Breast epithelium (tissue), 4 donors: Measurements from ENCODE around the gene CGB2. TPM values are rescaled to one million over a fixed set of nuclear protein-coding genes. Genes with fewer than 3 reads are reported as not detected.

Experiments
- DNase-seq, 2 donors: peaks; one replicate each; pipeline ENCODE4 v3.0.0-alpha.2; 2019; ENCODE audit warnings: low spot score in 2 of 2
- H3K27ac ChIP-seq, 2 donors: fragments of 200-600 bp; sonication (generic) in 1 of 2; one replicate each; pipeline ENCODE4 v1.5.1; 2016 to 2019; ENCODE audit warnings: mild to moderate bottlenecking in 1 of 2
- H3K27me3 ChIP-seq, 2 donors: fragments of 200-600 bp; sonication (generic) in 1 of 2; one replicate each; pipeline versions ENCODE4 v1.5.1 to v1.6.0; 2017 to 2019; ENCODE audit warnings: control low read depth in 1 of 2, mild to moderate bottlenecking in 1 of 2
- H3K36me3 ChIP-seq: fragments of 200-600 bp; one replicate; pipeline ENCODE4 v1.5.1; 2019
- H3K4me1 ChIP-seq, 2 donors: fragments of 200-600 bp; sonication (generic); one replicate each; pipeline ENCODE4 v1.5.1; 2016 to 2019; ENCODE audit warnings: control low read depth in 1 of 2
- H3K4me3 ChIP-seq, 3 donors: fragments of 200-600 bp; sonication (generic); 1 replicate in 2 of 3; 2 replicates in 1 of 3; pipeline ENCODE4 v1.5.1; 2016 to 2019; ENCODE audit warnings: mild to moderate bottlenecking in 3 of 3, moderate library complexity in 2 of 3
- H3K9me3 ChIP-seq, 2 donors: fragments of 200-600 bp; sonication (generic) in 1 of 2; one replicate each; pipeline ENCODE4 v1.5.1; 2016 to 2019; ENCODE audit warnings: control low read depth in 1 of 2
- CTCF ChIP-seq, 3 donors: fragments of 450-650 bp; IDR thresholded peaks; one replicate each; pipeline ENCODE4 v1.5.1; 2016 to 2017; ENCODE audit warnings: antibody characterized with exemption in 3 of 3, mild to moderate bottlenecking in 3 of 3, moderate library complexity in 3 of 3
- POLR2A ChIP-seq: fragments of 450-650 bp; IDR thresholded peaks from one replicate; pipeline ENCODE4 v1.6.1; 2016; ENCODE audit warnings: antibody characterized with exemption, mild to moderate bottlenecking, moderate library complexity
- POLR2AphosphoS5 ChIP-seq, 3 donors: sonication (generic); formaldehyde crosslinking; IDR thresholded peaks; one replicate each; pipeline ENCODE4 v1.6.1; 2017; ENCODE audit warnings: antibody characterized with exemption in 3 of 3
- intact Hi-C: fragments of 100-400 bp; cut with DNase I; formaldehyde crosslinking; loops from one replicate; pipeline ENCODE4 v1.15.1; 2023; ENCODE audit warnings: low total_unique reads
- total RNA-seq, 3 donors: library from RNA; depleted of rRNA; stranded (reverse); fragments of >200 nt; gene quantifications; one replicate each; pipeline ENCODE4 v1.1.0, GENCODE V29; 2016

CGB2 gene
- total RNA-seq, 3 donors from 2014 or later, result not detected

DNA sequence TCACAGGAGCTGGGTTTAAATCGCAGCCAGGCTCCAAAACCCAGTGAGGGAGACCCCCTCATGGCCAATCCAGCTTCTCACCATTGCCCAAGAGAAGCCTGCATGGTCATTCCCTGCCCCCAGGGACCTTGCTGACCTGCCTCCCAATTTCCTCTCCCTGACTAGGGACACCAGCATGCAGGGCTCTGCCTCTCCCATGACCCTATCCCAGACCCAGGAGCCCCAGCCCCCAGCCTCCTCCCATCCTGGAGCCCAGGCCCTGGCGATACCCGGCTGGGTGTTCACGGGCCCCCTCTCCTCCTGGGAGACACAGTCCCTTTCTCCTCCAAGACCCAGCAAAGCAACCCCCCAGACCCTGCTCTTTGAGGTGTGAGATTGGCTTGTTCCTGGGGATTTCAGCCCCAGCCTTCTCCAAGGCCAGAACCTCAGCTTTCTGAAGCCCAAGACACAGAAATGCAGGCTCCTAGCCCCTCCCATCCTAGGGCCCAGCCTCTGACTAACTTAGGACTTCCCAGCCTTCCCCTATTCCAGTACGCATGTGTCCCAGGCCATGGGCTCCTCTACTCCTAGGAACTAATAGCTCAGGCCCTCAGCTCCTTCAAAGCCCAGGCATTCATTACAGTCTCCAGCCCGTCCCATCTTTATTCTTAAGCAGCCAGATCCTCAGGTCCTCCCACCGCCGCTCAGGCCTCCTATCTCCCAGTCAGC is 39.7 kb upstream of the CGB2 start:
- TF ChIP-seq POLR2AphosphoS5 (IDR thresholded peaks at IDR 0.05) (no peak), POLR2A (no peak), CTCF (IDR thresholded peaks at IDR 0.05) (no peak)
- Histone ChIP-seq H3K27ac (peak overlapping the region; percentile 89 to 93), H3K4me3 (peak overlapping the region; percentile 80 to 88 (median 85)), H3K36me3 (no peaks in the 10 kb centered on the region), H3K27me3 (no peaks in the 10 kb centered on the region), H3K4me1 (peaks cover 10 to 19% of the 10 kb centered on the region in 2 donors), H3K9me3 (no peaks in the 10 kb centered on the region)
- DNase-seq, result peak in 1 of 2 donors; percentile 40
- intact Hi-C loops, result no loop called here

DNA sequence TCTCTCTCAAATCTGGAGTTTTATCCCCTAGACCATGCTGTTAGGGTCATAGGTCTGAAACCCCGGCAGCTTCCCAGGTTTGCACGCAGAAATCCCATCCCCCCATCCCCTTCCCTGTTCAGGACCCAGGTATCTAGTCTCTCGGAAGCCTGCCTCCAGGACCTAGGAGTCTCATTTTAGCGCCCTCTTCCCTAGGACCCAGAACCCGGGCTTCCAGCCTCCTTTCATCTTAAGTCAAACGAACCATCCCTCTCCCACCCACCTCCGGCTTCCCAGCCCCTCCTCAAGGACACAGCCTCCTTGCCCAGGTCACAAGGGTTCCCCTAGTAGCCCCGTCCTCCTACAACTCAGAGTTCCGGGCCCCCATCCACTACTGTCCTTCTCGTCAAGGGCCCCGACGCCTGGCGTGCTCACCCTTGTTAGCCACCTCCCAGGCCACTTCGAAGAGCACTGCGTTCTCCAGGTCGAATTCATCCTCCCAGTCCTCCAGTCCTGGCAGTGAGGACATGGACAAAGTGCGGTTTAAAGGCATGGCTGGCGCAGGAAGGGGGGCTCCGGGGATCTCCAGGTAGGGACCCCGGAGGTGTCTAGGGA is 39.0 kb upstream of the CGB2 start:
- Histone ChIP-seq H3K9me3 (no peaks in the 10 kb centered on the region), H3K4me3 (peak overlapping the region; percentile 80 to 88 (median 85)), H3K4me1 (peaks cover 10 to 19% of the 10 kb centered on the region in 2 donors), H3K27me3 (no peaks in the 10 kb centered on the region), H3K36me3 (no peaks in the 10 kb centered on the region), H3K27ac (peak overlapping the region; percentile 89 to 93)
- intact Hi-C loops, result no loop called here
- DNase-seq, result no peak
- TF ChIP-seq POLR2AphosphoS5 (IDR thresholded peaks at IDR 0.05), result no peak
- no peak for TF ChIP-seq POLR2A
- no peak for TF ChIP-seq CTCF (IDR thresholded peaks at IDR 0.05)

- Histone ChIP-seq H3K27me3 (no peaks in the 10 kb centered on the region), H3K9me3 (no peaks in the 10 kb centered on the region), H3K4me1 (peaks cover 10 to 19% of the 10 kb centered on the region in 2 donors), H3K27ac (peak within 1 kb of the TSS; percentile 89 to 93), H3K36me3 (no peaks in the 10 kb centered on the region), H3K4me3 (peak within 1 kb of the TSS; percentile 80 to 88 (median 85))
- peak; percentile 99 for DNase-seq
- TF ChIP-seq CTCF (IDR thresholded peaks at IDR 0.05), result peak; percentile 99
- peak; percentile 65 for TF ChIP-seq POLR2A
- peak; percentile 81 to 88 (median 81) for TF ChIP-seq POLR2AphosphoS5 (IDR thresholded peaks at IDR 0.05)
- intact Hi-C loops, result no loop called here
These were observed 38.3 kb upstream of the CGB2 start, which contains the start of the genes GYS1 and RUVBL2 for GRCh38 chr19:48993175-48994034. GYS1 (minus strand) TSS chr19:48993309; CDS start chr19:48993112, 197 bp downstream. RUVBL2 (plus strand) TSS chr19:48993887; CDS start chr19:48993912, 25 bp downstream.

DNA sequence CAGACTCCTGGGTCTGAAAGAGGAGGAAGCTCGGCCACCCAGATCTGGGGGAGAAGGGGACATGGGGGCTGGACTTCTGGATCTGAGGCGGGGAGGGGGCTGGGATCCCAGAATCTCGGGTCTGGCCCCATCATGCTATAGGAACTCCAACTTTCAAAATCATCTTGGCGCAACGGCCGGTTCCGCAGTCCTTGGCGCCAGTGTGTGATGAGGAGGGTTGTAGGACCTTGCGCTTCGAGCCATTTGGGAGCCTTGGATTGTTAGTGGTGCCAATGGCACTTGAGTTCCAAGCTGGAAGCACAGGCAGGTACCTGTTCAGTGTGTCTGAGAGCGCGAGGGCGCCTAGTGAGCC is 37.7 kb upstream of the CGB2 start:
- peak overlapping the region; percentile 89 to 93 for H3K27ac ChIP-seq
- no peaks in the 10 kb centered on the region for H3K27me3 ChIP-seq
- intact Hi-C loops, result no loop called here
- TF ChIP-seq POLR2AphosphoS5 (IDR thresholded peaks at IDR 0.05) (no peak), POLR2A (no peak), CTCF (IDR thresholded peaks at IDR 0.05) (no peak)
- H3K9me3 ChIP-seq, result no peaks in the 10 kb centered on the region
- H3K36me3 ChIP-seq, result no peaks in the 10 kb centered on the region
- DNase-seq, result no peak
- peak overlapping the region; percentile 80 to 88 (median 85) for H3K4me3 ChIP-seq
- H3K4me1 ChIP-seq, result peaks cover 10 to 19% of the 10 kb centered on the region in 2 donors
